GM21526 (cell line): ENCODE data around the gene GPR25.

Experiments used
- ATAC-seq: cut with Tn5 transposase; IDR thresholded peaks from one replicate; pipeline ENCODE4 v1.9.1; 2021; ENCODE audit warnings: moderate library complexity; ENCODE audit not compliant: unreplicated experiment, low FRiP score

Gene GPR25

GRCh38 chr1:200869753-200870391 is 2.9 kb upstream of the GPR25 start:
- ATAC-seq, result peak; percentile 45

DNA sequence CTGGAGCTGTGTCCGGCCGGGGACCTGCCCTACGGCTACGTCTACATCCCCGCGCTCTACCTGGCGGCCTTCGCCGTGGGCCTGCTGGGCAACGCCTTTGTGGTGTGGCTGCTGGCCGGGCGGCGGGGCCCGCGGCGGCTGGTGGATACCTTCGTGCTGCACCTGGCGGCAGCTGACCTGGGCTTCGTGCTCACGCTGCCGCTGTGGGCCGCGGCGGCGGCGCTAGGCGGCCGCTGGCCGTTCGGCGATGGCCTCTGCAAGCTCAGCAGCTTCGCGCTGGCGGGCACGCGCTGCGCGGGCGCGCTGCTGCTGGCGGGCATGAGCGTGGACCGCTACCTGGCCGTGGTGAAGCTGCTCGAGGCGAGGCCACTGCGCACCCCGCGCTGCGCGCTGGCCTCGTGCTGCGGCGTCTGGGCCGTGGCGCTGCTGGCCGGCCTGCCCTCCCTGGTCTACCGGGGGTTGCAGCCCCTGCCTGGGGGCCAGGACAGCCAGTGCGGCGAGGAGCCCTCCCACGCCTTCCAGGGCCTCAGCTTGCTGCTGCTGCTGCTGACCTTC is 412 bp downstream of the GPR25 start:
- no peak for ATAC-seq

GRCh38 chr1:200873671-200874397 is 1.1 kb downstream of the GPR25 start:
- ATAC-seq, result no peak

DNA sequence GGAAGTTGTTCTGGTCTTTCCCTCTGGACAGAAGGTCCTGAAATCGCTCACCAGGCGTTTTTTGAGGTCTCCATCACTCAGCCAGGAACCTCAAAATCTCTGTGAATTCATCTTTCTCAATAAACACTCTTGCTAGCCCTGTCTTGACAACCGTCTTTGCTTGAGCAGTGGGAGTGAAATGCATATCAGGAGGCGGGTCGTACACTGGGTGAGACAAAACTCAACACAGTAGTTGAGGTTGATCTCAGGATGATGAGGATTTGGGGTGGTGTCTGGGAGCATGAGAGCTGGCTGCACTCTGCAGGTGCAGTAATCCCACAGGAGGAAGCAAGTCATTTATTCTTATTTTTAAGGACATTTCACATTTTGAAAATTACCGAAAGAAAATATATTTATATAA is 1.9 kb downstream of the GPR25 start:
- ATAC-seq, result no peak

- no peak for ATAC-seq
Observed at GRCh38 chr1:200875416-200875815, 2.6 kb downstream of the GPR25 start.

- ATAC-seq, result no peak
Observed at GRCh38 chr1:200877010-200877409, 4.2 kb downstream of the GPR25 start.

- ATAC-seq, result no peak
Observed at GRCh38 chr1:200877839-200878551, 5.2 kb downstream of the GPR25 start.

DNA sequence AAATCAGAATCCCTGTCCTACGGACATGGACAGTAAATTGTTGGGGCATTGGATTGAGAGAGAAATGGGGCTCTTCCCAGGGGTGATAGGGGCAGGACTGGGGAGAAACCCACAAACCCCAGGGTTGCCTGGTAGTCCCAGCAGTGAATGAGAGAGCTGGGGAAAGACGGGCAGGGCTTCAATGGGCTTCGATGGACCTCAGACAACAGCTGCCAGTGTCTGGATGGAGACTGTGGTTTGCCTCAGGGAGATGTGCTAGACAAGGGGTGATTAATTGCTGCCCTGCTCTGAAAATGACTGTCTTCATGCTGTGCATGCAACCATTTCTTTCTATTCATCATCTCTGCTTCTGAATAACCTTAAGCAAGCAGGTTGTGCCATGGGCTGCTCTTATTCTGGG is 7.4 kb downstream of the GPR25 start:
- no peak for ATAC-seq

DNA sequence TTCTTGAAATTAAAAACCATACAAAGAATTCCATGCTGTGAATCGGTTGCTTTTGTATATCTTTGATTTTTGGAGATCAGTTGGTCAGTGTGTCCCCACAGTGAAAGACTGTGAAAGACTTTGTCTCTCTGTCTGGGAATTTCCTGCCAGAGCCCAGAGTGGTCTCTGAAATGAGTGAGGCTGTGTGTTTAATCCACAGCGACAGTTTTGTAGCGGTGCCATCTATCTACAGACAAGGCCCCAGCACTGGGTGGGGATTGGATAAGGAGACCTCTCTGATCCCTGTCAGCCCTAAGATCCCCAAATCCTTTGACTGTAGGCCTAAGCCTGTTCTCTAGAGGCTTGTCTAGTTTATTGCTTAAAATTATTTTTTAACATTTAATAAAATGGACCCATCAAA is 10.3 kb downstream of the GPR25 start:
- ATAC-seq, result no peak

- ATAC-seq, result no peak
Observed at GRCh38 chr1:200885623-200886402, 13.0 kb downstream of the GPR25 start.

DNA sequence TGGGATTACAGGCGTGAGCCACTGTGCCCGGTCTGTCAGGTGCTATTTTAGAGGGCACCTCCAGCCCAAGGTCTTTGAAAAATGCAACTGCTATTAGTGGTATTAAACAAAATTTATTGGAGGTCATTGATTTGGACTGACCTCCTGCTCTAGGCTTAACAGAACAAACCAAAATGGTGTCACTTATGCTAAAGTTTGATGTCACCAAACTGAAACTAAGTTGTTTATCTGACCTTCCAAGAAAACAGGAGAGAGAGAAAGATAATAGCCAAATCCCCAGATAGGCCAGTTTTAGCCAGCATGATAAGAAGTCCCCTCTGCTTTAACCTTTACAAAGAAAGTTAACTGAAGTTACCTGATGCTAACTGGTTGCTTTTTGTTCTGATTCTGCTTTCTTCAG is 13.8 kb downstream of the GPR25 start:
- no peak for ATAC-seq

- no peak for ATAC-seq
Observed at GRCh38 chr1:200887036-200887435, 14.3 kb downstream of the GPR25 start.

GRCh38 chr1:200887772-200888348 is 15.1 kb downstream of the GPR25 start:
- no peak for ATAC-seq

- ATAC-seq, result peak; percentile 87
Observed at GRCh38 chr1:200888349-200888838, 15.6 kb downstream of the GPR25 start.

- ATAC-seq, result no peak
Observed at GRCh38 chr1:200889571-200889970, 16.8 kb downstream of the GPR25 start.

DNA sequence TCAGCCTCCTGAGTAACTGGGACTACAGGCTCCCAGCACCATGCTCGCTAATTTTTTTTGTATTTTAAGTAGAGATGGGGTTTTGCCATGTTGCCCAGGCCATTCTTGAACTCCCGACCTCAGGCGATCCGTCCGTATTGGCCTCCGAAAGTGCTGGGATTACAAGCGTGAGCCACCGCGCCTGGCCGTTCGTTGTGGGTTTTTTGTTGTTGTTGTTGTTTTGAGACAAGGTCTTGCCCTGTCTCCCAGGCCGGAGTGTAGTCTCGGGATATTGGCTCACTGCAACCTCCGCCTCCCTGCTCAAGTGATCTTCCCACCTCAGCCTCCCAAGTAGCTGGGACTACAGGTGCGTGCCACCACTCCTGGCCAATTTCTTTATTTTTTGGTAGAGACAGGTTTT is 17.2 kb downstream of the GPR25 start:
- ATAC-seq, result no peak

- ATAC-seq, result no peak
Observed at GRCh38 chr1:200890818-200891773, 18.3 kb downstream of the GPR25 start.

GRCh38 chr1:200891774-200892157 is 19.0 kb downstream of the GPR25 start:
- ATAC-seq, result no peak

- ATAC-seq, result no peak
Observed at GRCh38 chr1:200892546-200892945, 19.8 kb downstream of the GPR25 start.
